CD1c-positive myeloid dendritic cell (primary cell): Measurements from ENCODE around the gene LTB4R2.

Experiments
- DNase-seq: peaks from one replicate; pipeline ENCODE4 v3.0.0-alpha.2; 2016; ENCODE audit errors: extremely low spot score

LTB4R2 gene

GRCh38 chr14:24309538-24310264, at the start of gene LTB4R2:
LTB4R2 (plus strand) TSS chr14:24310140; CDS start chr14:24310665, 525 bp downstream.
- DNase-seq: no peak

- DNase-seq: no peak
Measured at GRCh38 chr14:24260780-24261157, 49.2 kb upstream of the LTB4R2 start.

- DNase-seq: no peak
Measured at GRCh38 chr14:24261256-24261968, 48.5 kb upstream of the LTB4R2 start.

- DNase-seq: no peak
Measured at GRCh38 chr14:24261969-24262327, 48.0 kb upstream of the LTB4R2 start.

GRCh38 chr14:24262821-24263733, 46.9 kb upstream of the LTB4R2 start, which contains the start of gene TGM1:
TGM1 (minus strand) TSS chr14:24263177; CDS start chr14:24262352, 825 bp downstream.
- no peak for DNase-seq

- no peak for DNase-seq
Measured at GRCh38 chr14:24263848-24264247, 46.1 kb upstream of the LTB4R2 start.

- no peak for DNase-seq
Measured at GRCh38 chr14:24264298-24264697, 45.6 kb upstream of the LTB4R2 start.

- DNase-seq: no peak
Measured at GRCh38 chr14:24266344-24267244, 43.3 kb upstream of the LTB4R2 start.

- DNase-seq: no peak
Measured at GRCh38 chr14:24267516-24267915, 42.4 kb upstream of the LTB4R2 start.

- DNase-seq: no peak
Measured at GRCh38 chr14:24268225-24268624, 41.7 kb upstream of the LTB4R2 start.

GRCh38 chr14:24269368-24269767, 40.6 kb upstream of the LTB4R2 start:
- DNase-seq: no peak

- DNase-seq: no peak
Measured at GRCh38 chr14:24269910-24270536, 39.9 kb upstream of the LTB4R2 start.

- no peak for DNase-seq
Measured at GRCh38 chr14:24270537-24271133, 39.3 kb upstream of the LTB4R2 start.

- DNase-seq: peak; percentile 92
Measured at GRCh38 chr14:24271134-24271833, 38.7 kb upstream of the LTB4R2 start, which contains the start of gene RABGGTA. RABGGTA (minus strand) TSS chr14:24271597; CDS start chr14:24271115, 482 bp downstream.

GRCh38 chr14:24271834-24272263, 38.1 kb upstream of the LTB4R2 start:
- DNase-seq: no peak

- no peak for DNase-seq
Measured at GRCh38 chr14:24272467-24272866, 37.5 kb upstream of the LTB4R2 start.

GRCh38 chr14:24273422-24273998, 36.4 kb upstream of the LTB4R2 start:
- no peak for DNase-seq

GRCh38 chr14:24274101-24274543, 35.8 kb upstream of the LTB4R2 start:
- DNase-seq: peak; percentile 93

- peak; percentile 65 for DNase-seq
Measured at GRCh38 chr14:24277071-24277470, 32.9 kb upstream of the LTB4R2 start.
